Panc1 (cell line): ENCODE results near the gene EEF2.

Experiments used
- CTCF ChIP-seq: fragments of 450-650 bp; IDR thresholded peaks from 2 replicates; pipeline ENCODE4 v1.5.1; 2017; ENCODE audit warnings: mild to moderate bottlenecking
- POLR2AphosphoS5 ChIP-seq: IDR thresholded peaks from 2 replicates; pipeline ENCODE4 v1.6.1; 2012; ENCODE audit warnings: mild to moderate bottlenecking, low read depth, low read length, moderate library complexity
- REST ChIP-seq, 2 experiments: IDR thresholded peaks; 2 replicates each; pipeline ENCODE4 v1.6.1; 2011 to 2012; ENCODE audit warnings: low read depth in 2 of 2, control low read depth in 1 of 2, low read length in 1 of 2, mild to moderate bottlenecking in 1 of 2, moderate library complexity in 1 of 2; ENCODE audit not compliant: insufficient read depth in 1 of 2
- SIN3A ChIP-seq: IDR thresholded peaks from 2 replicates; pipeline ENCODE4 v1.6.1; 2012; ENCODE audit warnings: low read depth, mild to moderate bottlenecking, low read length, moderate library complexity, borderline replicate concordance; ENCODE audit not compliant: insufficient read depth

GRCh38 chr19:3995607-3996006, 10.3 kb upstream of the EEF2 start:
- TF ChIP-seq REST (IDR thresholded peaks at IDR 0.05; ENCODE audit: insufficient read depth in 1 of 2, low read depth in 2 of 2, low read length in 1 of 2) (no peak), POLR2AphosphoS5 (no peak), CTCF (no peak), SIN3A (no peak)
